Measurements from ENCODE around the gene FNIP2.

FNIP2 gene

GRCh38 chr4:158814636-158815330, 46.0 kb downstream of the FNIP2 start:
- ChIA-PET POLR2A (no interaction called here), CTCF (interaction anchor here (1.2 kb wide), 1 partner anchor 9 kb away, joined by 3 read pairs; no protein-coding TSS in a partner anchor)
- H3K36me3 ChIP-seq (ENCODE audit: control insufficient read depth in 2 of 2, insufficient read depth in 1 of 2, low read length in 2 of 2), result no peaks in the 10 kb centered on the region
- no peak for TF ChIP-seq ZNF16 (tag by site-specific recombination; IDR thresholded peaks at IDR 0.05; ENCODE audit: low read depth)
- TF ChIP-seq, protein P1, sequence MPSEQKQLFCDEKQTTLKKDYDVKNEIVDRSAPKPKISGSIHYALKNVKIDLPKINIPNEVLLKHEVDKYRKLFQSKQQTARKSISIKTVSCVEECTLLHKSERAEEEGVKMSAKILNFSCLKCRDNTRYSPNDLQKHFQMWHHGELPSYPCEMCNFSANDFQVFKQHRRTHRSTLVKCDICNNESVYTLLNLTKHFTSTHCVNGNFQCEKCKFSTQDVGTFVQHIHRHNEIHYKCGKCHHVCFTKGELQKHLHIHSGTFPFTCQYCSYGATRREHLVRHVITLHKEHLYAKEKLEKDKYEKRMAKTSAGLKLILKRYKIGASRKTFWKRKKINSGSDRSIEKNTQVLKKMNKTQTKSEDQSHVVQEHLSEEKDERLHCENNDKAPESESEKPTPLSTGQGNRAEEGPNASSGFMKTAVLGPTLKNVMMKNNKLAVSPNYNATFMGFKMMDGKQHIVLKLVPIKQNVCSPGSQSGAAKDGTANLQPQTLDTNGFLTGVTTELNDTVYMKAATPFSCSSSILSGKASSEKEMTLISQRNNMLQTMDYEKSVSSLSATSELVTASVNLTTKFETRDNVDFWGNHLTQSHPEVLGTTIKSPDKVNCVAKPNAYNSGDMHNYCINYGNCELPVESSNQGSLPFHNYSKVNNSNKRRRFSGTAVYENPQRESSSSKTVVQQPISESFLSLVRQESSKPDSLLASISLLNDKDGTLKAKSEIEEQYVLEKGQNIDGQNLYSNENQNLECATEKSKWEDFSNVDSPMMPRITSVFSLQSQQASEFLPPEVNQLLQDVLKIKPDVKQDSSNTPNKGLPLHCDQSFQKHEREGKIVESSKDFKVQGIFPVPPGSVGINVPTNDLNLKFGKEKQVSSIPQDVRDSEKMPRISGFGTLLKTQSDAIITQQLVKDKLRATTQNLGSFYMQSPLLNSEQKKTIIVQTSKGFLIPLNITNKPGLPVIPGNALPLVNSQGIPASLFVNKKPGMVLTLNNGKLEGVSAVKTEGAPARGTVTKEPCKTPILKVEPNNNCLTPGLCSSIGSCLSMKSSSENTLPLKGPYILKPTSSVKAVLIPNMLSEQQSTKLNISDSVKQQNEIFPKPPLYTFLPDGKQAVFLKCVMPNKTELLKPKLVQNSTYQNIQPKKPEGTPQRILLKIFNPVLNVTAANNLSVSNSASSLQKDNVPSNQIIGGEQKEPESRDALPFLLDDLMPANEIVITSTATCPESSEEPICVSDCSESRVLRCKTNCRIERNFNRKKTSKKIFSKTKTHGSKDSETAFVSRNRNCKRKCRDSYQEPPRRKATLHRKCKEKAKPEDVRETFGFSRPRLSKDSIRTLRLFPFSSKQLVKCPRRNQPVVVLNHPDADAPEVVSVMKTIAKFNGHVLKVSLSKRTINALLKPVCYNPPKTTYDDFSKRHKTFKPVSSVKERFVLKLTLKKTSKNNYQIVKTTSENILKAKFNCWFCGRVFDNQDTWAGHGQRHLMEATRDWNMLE (tag by site-specific recombination; conservative IDR thresholded peaks at IDR 0.05; ENCODE audit: low read depth), result no peak
- no peak for TF ChIP-seq ZNF155 (tag by site-specific recombination; IDR thresholded peaks at IDR 0.05)
- no peak for TF ChIP-seq ZNF677 (tag by site-specific recombination; IDR thresholded peaks at IDR 0.05)
- TF ChIP-seq PRDM2 (tag by site-specific recombination; IDR thresholded peaks at IDR 0.05; ENCODE audit: borderline replicate concordance), result no peak
- TF ChIP-seq ZNF785 (tag by site-specific recombination; IDR thresholded peaks at IDR 0.05), result no peak
- TF ChIP-seq ZNF670 (tag by site-specific recombination; IDR thresholded peaks at IDR 0.05; ENCODE audit: low read depth), result no peak
- no peak for TF ChIP-seq ZBTB10 (tag by site-specific recombination; IDR thresholded peaks at IDR 0.05)
- no peak overlapping the region for H3K4me3 ChIP-seq (ENCODE audit: low read depth, low read length)
- peaks cover 31% of the 10 kb centered on the region for H3K4me1 ChIP-seq (ENCODE audit: control insufficient read depth, insufficient read depth, low read length)
- no peak overlapping the region for H3K27ac ChIP-seq (ENCODE audit: extremely low read depth, low read depth, low read length)
- H3K9me3 ChIP-seq (ENCODE audit: control insufficient read depth, insufficient read depth, low read depth, low read length), result no peaks in the 10 kb centered on the region

GRCh38 chr4:158816955-158817354, 48.1 kb downstream of the FNIP2 start:
- TF ChIP-seq ZEB2 (tag by site-specific recombination; IDR thresholded peaks at IDR 0.05), result no peak
- TF ChIP-seq ZNF621 (tag by site-specific recombination; IDR thresholded peaks at IDR 0.05), result no peak
- Histone ChIP-seq H3K27ac (ENCODE audit: extremely low read depth, low read depth, low read length) (no peak overlapping the region), H3K9me3 (ENCODE audit: control insufficient read depth, insufficient read depth, low read depth, low read length) (no peaks in the 10 kb centered on the region), H3K4me1 (ENCODE audit: control insufficient read depth, insufficient read depth, low read length) (peaks cover 28% of the 10 kb centered on the region), H3K36me3 (ENCODE audit: control insufficient read depth in 2 of 2, insufficient read depth in 1 of 2, low read length in 2 of 2) (no peaks in the 10 kb centered on the region), H3K4me3 (ENCODE audit: low read depth, low read length) (no peak overlapping the region)
- ChIA-PET POLR2A (no interaction called here), CTCF (interaction anchor here (0.7 kb wide), 1 partner anchor 792 kb away, joined by 4 read pairs; no protein-coding TSS in a partner anchor)
